HCT116 (cell line): ENCODE results near the gene ABCF3. TPM values are rescaled to one million over a fixed set of nuclear protein-coding genes. Genes with fewer than 3 reads are reported as not detected.

Experiments
- ATAC-seq: fragments of 200-7000 bp; cut with Tn5 transposase; 2 replicates; pipeline ENCODE4 v1.9.1; 2020; ENCODE audit warnings: mild to moderate bottlenecking, moderate library complexity
- BruUV-seq: library from RNA; stranded (reverse); fragments of 400-500 nt; replicated peaks from 2 replicates; lab custom pipeline; 2021; lab: Mats Ljungman, UMichigan
- CTCF ChIA-PET: fragments of 300-600 bp; sonication (Branson Sonifier 250); formaldehyde crosslinking; loops from one replicate; lab custom pipeline; 2021; ENCODE audit warnings: antibody characterized with exemption; lab: Charles Lee
- POLR2A ChIA-PET: fragments of 300-600, 350-600 bp; sonication (Branson Sonifier 250); formaldehyde crosslinking; loops from one replicate; lab custom pipeline; 2021; ENCODE audit warnings: antibody characterized with exemption; lab: Charles Lee
- RAD21 ChIA-PET, 2 experiments: fragments of 300-600 bp; sonication (Branson Sonifier 250); formaldehyde crosslinking; loops; one replicate each; lab custom pipeline; 2023; ENCODE audit warnings: low total read pairs in 2 of 2; ENCODE audit not compliant: uncharacterized antibody in 2 of 2, unreplicated experiment in 2 of 2, low non-redundant PET in 1 of 2; lab: Charles Lee
- DNase-seq: peaks from one replicate; pipeline ENCODE4 v3.0.0-alpha.2; 2010; ENCODE audit warnings: low read depth, low spot score
- H2AFZ ChIP-seq: fragments of 200-600 bp; shearing (Covaris generic), sonication (generic); 2 replicates; pipeline ENCODE4 v1.6.1; 2017; ENCODE audit warnings: low read depth, mixed run types, mixed read lengths, antibody characterized with exemption, low read length; ENCODE audit not compliant: poor library complexity, severe bottlenecking
- H3K27ac ChIP-seq: 2 replicates; pipeline ENCODE4 v1.5.1; 2012; ENCODE audit warnings: low read depth, low read length
- H3K27me3 ChIP-seq: fragments of 200-600 bp; sonication (generic); 2 replicates; pipeline ENCODE4 v1.6.1; 2016; ENCODE audit warnings: mixed run types, low read length, mixed read lengths; ENCODE audit not compliant: insufficient read depth
- H3K36me3 ChIP-seq, 2 experiments: fragments of 200-500 bp in 1 of 2; fragments of 200-600 bp in 1 of 2; sonication (Bioruptor generic) in 1 of 2; sonication (generic) in 1 of 2; 2 replicates each; pipeline versions ENCODE4 v1.5.1 to v1.6.1; 2014 to 2016; ENCODE audit warnings: low read length in 2 of 2, inconsistent platforms in 1 of 2, mixed read lengths in 1 of 2, mixed run types in 1 of 2; ENCODE audit not compliant: insufficient read depth in 2 of 2, control insufficient read depth in 1 of 2
- H3K4me1 ChIP-seq, 2 experiments: fragments of 200-600 bp in 1 of 2; sonication (generic) in 1 of 2; 2 replicates each; pipeline versions ENCODE4 v1.5.1 to v1.6.1; 2012 to 2017; ENCODE audit warnings: low read length in 2 of 2, inconsistent platforms in 1 of 2, mild to moderate bottlenecking in 1 of 2, mixed read lengths in 1 of 2, mixed run types in 1 of 2, moderate library complexity in 1 of 2; ENCODE audit not compliant: insufficient read depth in 2 of 2, control insufficient read depth in 1 of 2
- H3K4me2 ChIP-seq: fragments of 200-600 bp; sonication (generic); 2 replicates; pipeline ENCODE4 v1.6.1; 2017; ENCODE audit warnings: mixed run types, low read length, mixed read lengths
- H3K4me3 ChIP-seq, 2 experiments: fragments of 200-600 bp in 1 of 2; sonication (generic) in 1 of 2; replicated peaks in 1 of 2; 2 replicates each; pipeline ENCODE4 v1.5.1; 2011 to 2016; ENCODE audit warnings: low read length in 2 of 2, control low read depth in 1 of 2, low read depth in 1 of 2, mild to moderate bottlenecking in 1 of 2, mixed read lengths in 1 of 2, mixed run types in 1 of 2
- H3K79me2 ChIP-seq: fragments of 200-600 bp; sonication (generic); 2 replicates; pipeline ENCODE4 v1.6.1; 2017; ENCODE audit warnings: mild to moderate bottlenecking, mixed run types, low read length, moderate library complexity, mixed read lengths; ENCODE audit not compliant: insufficient read depth
- H3K9ac ChIP-seq: fragments of 200-600 bp; sonication (generic); 2 replicates; pipeline ENCODE4 v1.6.1; 2016; ENCODE audit warnings: low read length, mixed read lengths
- H3K9me2 ChIP-seq: fragments of 200-600 bp; sonication (generic), shearing (Covaris generic); 2 replicates; pipeline ENCODE4 v1.6.1; 2017; ENCODE audit warnings: mixed run types, mild to moderate bottlenecking, moderate library complexity; ENCODE audit not compliant: insufficient read depth
- H3K9me3 ChIP-seq, 2 experiments: fragments of 200-500 bp in 1 of 2; fragments of 200-600 bp in 1 of 2; sonication (Bioruptor generic) in 1 of 2; sonication (generic) in 1 of 2; 2 replicates each; pipeline ENCODE4 v1.6.1; 2014 to 2017; ENCODE audit warnings: low read length in 2 of 2, mixed read lengths in 2 of 2, inconsistent platforms in 1 of 2, low read depth in 1 of 2, mild to moderate bottlenecking in 1 of 2, mixed run types in 1 of 2, moderate library complexity in 1 of 2; ENCODE audit not compliant: control insufficient read depth in 1 of 2, insufficient read depth in 1 of 2
- H4K20me1 ChIP-seq: fragments of 200-600 bp; sonication (generic), shearing (Covaris generic); 2 replicates; pipeline ENCODE4 v1.6.1; 2017; ENCODE audit warnings: mixed run types, mild to moderate bottlenecking, moderate library complexity; ENCODE audit not compliant: insufficient read depth
- ATF3 ChIP-seq: IDR thresholded peaks from 2 replicates; pipeline ENCODE4 v1.6.1; 2012
- CEBPB ChIP-seq: IDR thresholded peaks from 2 replicates; pipeline ENCODE4 v1.6.1; 2012; ENCODE audit warnings: low read depth
- ELF1 ChIP-seq: IDR thresholded peaks from 2 replicates; pipeline ENCODE4 v1.6.1; 2012; ENCODE audit warnings: low read depth, borderline replicate concordance
- EZH2 ChIP-seq: fragments of 200-600 bp; sonication (generic); IDR thresholded peaks from 2 replicates; pipeline ENCODE4 v1.6.1; 2017; ENCODE audit warnings: antibody characterized with exemption, mixed run types
- EZH2phosphoT487 ChIP-seq: fragments of 200-600 bp; IDR thresholded peaks from 2 replicates; pipeline ENCODE4 v1.6.1; 2018; ENCODE audit warnings: antibody characterized with exemption, borderline replicate concordance
- MAX ChIP-seq: IDR thresholded peaks from 2 replicates; pipeline ENCODE4 v1.6.1; 2012
- POLR2A ChIP-seq: IDR thresholded peaks from 2 replicates; pipeline ENCODE4 v1.7.0; 2011; ENCODE audit warnings: borderline replicate concordance; ENCODE audit not compliant: insufficient read depth, insufficient read length; ENCODE audit errors: extremely low read depth
- POLR2AphosphoS5 ChIP-seq: IDR thresholded peaks from 2 replicates; pipeline ENCODE4 v1.6.1; 2011; ENCODE audit warnings: mild to moderate bottlenecking, low read depth, low read length, moderate library complexity
- RAD21 ChIP-seq: IDR thresholded peaks from 2 replicates; pipeline ENCODE4 v1.6.1; 2012; ENCODE audit warnings: low read depth, mild to moderate bottlenecking
- SIN3A ChIP-seq: IDR thresholded peaks from 2 replicates; pipeline ENCODE4 v1.6.1; 2012; ENCODE audit warnings: low read depth
- SRF ChIP-seq: IDR thresholded peaks from 2 replicates; pipeline ENCODE4 v1.6.1; 2012; ENCODE audit warnings: low read depth
- TCF7L2 ChIP-seq: IDR thresholded peaks from 2 replicates; pipeline ENCODE4 v1.7.0; 2011; ENCODE audit warnings: borderline replicate concordance, inconsistent platforms; ENCODE audit not compliant: insufficient read depth, insufficient read length; ENCODE audit errors: extremely low read depth
- ZBTB33 ChIP-seq: IDR thresholded peaks from 2 replicates; pipeline ENCODE4 v1.6.1; 2011; ENCODE audit warnings: mild to moderate bottlenecking, low read length, moderate library complexity; ENCODE audit not compliant: insufficient replicate concordance; ENCODE audit errors: extremely low read depth
- ZFX ChIP-seq: fragments of 450-650 bp; IDR thresholded peaks from 2 replicates; pipeline ENCODE4 v1.6.1; 2017
- intact Hi-C: fragments of 100-400 bp; cut with micrococcal nuclease; formaldehyde crosslinking; loops from 2 replicates; pipeline ENCODE4 v1.10.0; 2022
- total RNA-seq: library from RNA; stranded (reverse); gene quantifications from one replicate; pipeline ENCODE4 v1.2.1, GENCODE V29; 2021; ENCODE audit not compliant: unreplicated experiment

Gene ABCF3
- total RNA-seq, 1 experiment from 2014 or later, result 74.6 TPM

GRCh38 chr3:184145751-184146270 lies 40.2 kb upstream of the ABCF3 start (continued):
- TF ChIP-seq CEBPB (no peak), ZFX (no peak), ATF3 (no peak), TCF7L2 (no peak), ZBTB33 (no peak), SRF (no peak)

- intact Hi-C loops, result no loop called here
- H3K4me3 ChIP-seq, result no peak overlapping the region
- BruUV-seq, result no TSS peak
These were observed 37.9 kb upstream of the ABCF3 start for GRCh38 chr3:184148076-184148475.

More at GRCh38 chr3:184148076-184148475, 37.9 kb upstream of the ABCF3 start:
- no peaks in the 10 kb centered on the region for H3K27me3 ChIP-seq
- CTCF ChIA-PET, result no interaction called here
- no peak overlapping the region for H2AFZ ChIP-seq
- no peak overlapping the region for H3K4me2 ChIP-seq
- H3K27ac ChIP-seq, result no peak overlapping the region
- no peaks in the 10 kb centered on the region for H3K9me3 ChIP-seq
- H3K9ac ChIP-seq, result no peak overlapping the region
- POLR2A ChIA-PET, result no interaction called here
- ATAC-seq (no peak), DNase-seq (no peak)
- RAD21 ChIA-PET, result no interaction called here
- H3K36me3 ChIP-seq, result peaks cover 11 to 20% of the 10 kb centered on the region in 2 experiments; a peak in 3 of 4 replicates
- TF ChIP-seq ZBTB33 (no peak), SRF (no peak), ATF3 (no peak), CEBPB (no peak), EZH2 (no peak), MAX (no peak), RAD21 (no peak), POLR2A (no peak), ELF1 (no peak), EZH2phosphoT487 (no peak), SIN3A (no peak), POLR2AphosphoS5 (no peak), TCF7L2 (no peak)
- no peaks in the 10 kb centered on the region for H3K79me2 ChIP-seq
- no peaks in the 10 kb centered on the region for H3K9me2 ChIP-seq
- H3K4me1 ChIP-seq, result peaks cover 0 to 17% of the 10 kb centered on the region in 2 experiments; a peak in 1 of 4 replicates
- H4K20me1 ChIP-seq, result no peaks in the 10 kb centered on the region
